Measurements from ENCODE around the gene CEP295NL.

CEP295NL gene

GRCh38 chr17:78888941-78889518, 14.0 kb downstream of the CEP295NL start:
- Histone ChIP-seq H4K91ac (ENCODE audit: low read length) (no peak overlapping the region), H2BK120ac (ENCODE audit: low read depth, low read length) (no peak overlapping the region), H2AK5ac (ENCODE audit: low read length, severe bottlenecking) (no peak overlapping the region), H3K36me3 (ENCODE audit: control insufficient read depth in 1 of 2, insufficient read depth in 2 of 2, low read depth in 1 of 2, low read length in 2 of 2) (peaks cover 38 to 70% of the 10 kb centered on the region in 2 experiments), H3K79me1 (replicated peaks; ENCODE audit: low read length, poor library complexity, severe bottlenecking) (peaks cover 59% of the 10 kb centered on the region), H2BK5ac (ENCODE audit: low read depth, low read length, poor library complexity, severe bottlenecking) (no peak overlapping the region), H2BK15ac (ENCODE audit: low read depth, poor library complexity, severe bottlenecking) (no peak overlapping the region), H3K4ac (ENCODE audit: low read depth in 1 of 2, low read length in 2 of 2) (no peak overlapping the region), H3K18ac (ENCODE audit: low read depth in 1 of 2, low read length in 2 of 2) (peak overlapping the region in 1 of 2 experiments; percentile 16), H3K23ac (ENCODE audit: low read length in 2 of 2) (no peak overlapping the region), H3K4me1 (ENCODE audit: control insufficient read depth, insufficient read depth, low read depth, low read length) (peaks cover 33% of the 10 kb centered on the region), H3K27ac (ENCODE audit: low read length, poor library complexity, severe bottlenecking) (no peak overlapping the region), H3K4me3 (ENCODE audit: insufficient read depth in 1 of 2, low read depth in 1 of 2, low read length in 2 of 2) (no peak overlapping the region), H4K8ac (ENCODE audit: low read length) (no peak overlapping the region), H3K4me2 (ENCODE audit: low read length, poor library complexity, severe bottlenecking) (no peak overlapping the region), H3K9me3 (ENCODE audit: control insufficient read depth, low read length) (no peaks in the 10 kb centered on the region), H3K27me3 (ENCODE audit: control insufficient read depth in 1 of 2, insufficient read depth in 1 of 2, low read length in 2 of 2) (no peaks in the 10 kb centered on the region), H2AFZ (ENCODE audit: low read depth, low read length) (no peak overlapping the region), H2BK12ac (ENCODE audit: low read length in 2 of 2) (no peak overlapping the region), H3K14ac (ENCODE audit: low read length in 2 of 2) (no peak overlapping the region), H3K9ac (ENCODE audit: low read length) (no peak overlapping the region)
- 94% methylated on average over 10 of the region's 10 CpGs for WGBS
- no peak for DNase-seq

DNA sequence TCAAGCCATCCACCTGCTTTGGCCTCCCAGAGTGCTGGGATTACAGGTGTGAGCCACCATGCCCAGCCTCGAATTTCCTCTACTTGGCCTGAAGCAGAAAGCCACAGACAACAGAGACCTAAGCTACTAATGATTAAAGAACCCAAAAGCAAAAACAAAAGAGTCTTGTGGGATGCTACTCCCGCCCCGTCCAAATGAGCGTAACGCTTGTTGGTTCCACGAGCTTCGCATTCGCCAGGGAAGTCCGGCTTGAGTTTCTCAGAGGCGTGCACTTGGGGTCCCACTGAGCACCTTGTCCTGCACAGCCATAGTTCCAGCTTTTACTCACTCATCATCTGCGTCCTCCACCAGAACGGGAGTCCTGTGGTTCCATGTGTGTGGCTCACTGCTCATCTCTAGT, 16.0 kb downstream of the CEP295NL start:
- H3K27me3 ChIP-seq (ENCODE audit: control insufficient read depth in 1 of 2, insufficient read depth in 1 of 2, low read length in 2 of 2): no peaks in the 10 kb centered on the region
- no peak overlapping the region for H3K9ac ChIP-seq (ENCODE audit: low read length)
- no peak overlapping the region for H4K91ac ChIP-seq (ENCODE audit: low read length)
- no peak overlapping the region for H3K4me3 ChIP-seq (ENCODE audit: insufficient read depth in 1 of 2, low read depth in 1 of 2, low read length in 2 of 2)
- no peak overlapping the region for H4K8ac ChIP-seq (ENCODE audit: low read length)
- peaks cover 46% of the 10 kb centered on the region for H3K4me1 ChIP-seq (ENCODE audit: control insufficient read depth, insufficient read depth, low read depth, low read length)
- no peak for DNase-seq
- peaks cover 53% of the 10 kb centered on the region for H3K79me1 ChIP-seq (replicated peaks; ENCODE audit: low read length, poor library complexity, severe bottlenecking)
- no peak overlapping the region for H3K27ac ChIP-seq (ENCODE audit: low read length, poor library complexity, severe bottlenecking)
- H2BK120ac ChIP-seq (ENCODE audit: low read depth, low read length): no peak overlapping the region
- H2AFZ ChIP-seq (ENCODE audit: low read depth, low read length): no peak overlapping the region
- no peaks in the 10 kb centered on the region for H3K9me3 ChIP-seq (ENCODE audit: control insufficient read depth, low read length)
- H3K23ac ChIP-seq (ENCODE audit: low read length in 2 of 2): no peak overlapping the region
- 95% methylated on average over 12 of the region's 12 CpGs for WGBS
- H2BK15ac ChIP-seq (ENCODE audit: low read depth, poor library complexity, severe bottlenecking): no peak overlapping the region
- H2BK5ac ChIP-seq (ENCODE audit: low read depth, low read length, poor library complexity, severe bottlenecking): no peak overlapping the region
- H2BK12ac ChIP-seq (ENCODE audit: low read length in 2 of 2): no peak overlapping the region
- H3K4me2 ChIP-seq (ENCODE audit: low read length, poor library complexity, severe bottlenecking): no peak overlapping the region
- no peak overlapping the region for H3K4ac ChIP-seq (ENCODE audit: low read depth in 1 of 2, low read length in 2 of 2)
- peaks cover 22 to 52% of the 10 kb centered on the region in 2 experiments for H3K36me3 ChIP-seq (ENCODE audit: control insufficient read depth in 1 of 2, insufficient read depth in 2 of 2, low read depth in 1 of 2, low read length in 2 of 2)
- H2AK5ac ChIP-seq (ENCODE audit: low read length, severe bottlenecking): no peak overlapping the region
- H3K18ac ChIP-seq (ENCODE audit: low read depth in 1 of 2, low read length in 2 of 2): no peak overlapping the region
- H3K14ac ChIP-seq (ENCODE audit: low read length in 2 of 2): no peak overlapping the region

DNA sequence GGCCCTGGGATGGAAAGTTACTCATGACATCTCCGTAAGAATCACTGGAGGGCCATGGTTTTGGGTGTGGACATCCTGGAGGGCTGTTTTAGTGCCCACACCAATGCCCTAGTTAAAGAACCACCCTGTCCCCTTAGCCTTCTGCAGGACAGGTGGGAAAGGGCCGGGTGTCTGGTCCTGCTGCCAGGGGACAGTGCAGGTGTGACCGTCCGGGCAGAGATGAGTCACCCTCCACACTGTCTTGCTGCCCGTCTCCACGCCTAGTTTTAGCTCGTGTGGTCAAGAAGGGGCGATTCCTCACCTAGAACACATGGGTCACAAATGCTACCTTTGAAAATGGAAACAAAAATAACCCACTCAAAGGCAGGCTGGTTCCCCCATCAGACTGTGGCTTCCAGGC, 17.0 kb downstream of the CEP295NL start:
- no peak for DNase-seq
- peaks cover 49% of the 10 kb centered on the region for H3K79me1 ChIP-seq (replicated peaks; ENCODE audit: low read length, poor library complexity, severe bottlenecking)
- peak overlapping the region; percentile 52 to 71 for H3K4ac ChIP-seq (ENCODE audit: low read depth in 1 of 2, low read length in 2 of 2)
- peak overlapping the region; percentile 67 for H4K91ac ChIP-seq (ENCODE audit: low read length)
- H4K8ac ChIP-seq (ENCODE audit: low read length): peak overlapping the region; percentile 19
- no peaks in the 10 kb centered on the region for H3K9me3 ChIP-seq (ENCODE audit: control insufficient read depth, low read length)
- WGBS: 85% methylated on average over 8 of the region's 8 CpGs
- peak overlapping the region; percentile 38 to 98 for H2BK12ac ChIP-seq (ENCODE audit: low read length in 2 of 2)
- H3K27ac ChIP-seq (ENCODE audit: low read length, poor library complexity, severe bottlenecking): no peak overlapping the region
- H3K9ac ChIP-seq (ENCODE audit: low read length): peak overlapping the region; percentile 94
- H3K36me3 ChIP-seq (ENCODE audit: control insufficient read depth in 1 of 2, insufficient read depth in 2 of 2, low read depth in 1 of 2, low read length in 2 of 2): peaks cover 17 to 49% of the 10 kb centered on the region in 2 experiments
- H3K4me1 ChIP-seq (ENCODE audit: control insufficient read depth, insufficient read depth, low read depth, low read length): peaks cover 48% of the 10 kb centered on the region
- no peak overlapping the region for H2AFZ ChIP-seq (ENCODE audit: low read depth, low read length)
- no peaks in the 10 kb centered on the region for H3K27me3 ChIP-seq (ENCODE audit: control insufficient read depth in 1 of 2, insufficient read depth in 1 of 2, low read length in 2 of 2)
- peak overlapping the region in 1 of 2 experiments; percentile 2 for H3K23ac ChIP-seq (ENCODE audit: low read length in 2 of 2)
- H2AK5ac ChIP-seq (ENCODE audit: low read length, severe bottlenecking): no peak overlapping the region
- H3K14ac ChIP-seq (ENCODE audit: low read length in 2 of 2): peak overlapping the region in 1 of 2 experiments; percentile 44
- H2BK5ac ChIP-seq (ENCODE audit: low read depth, low read length, poor library complexity, severe bottlenecking): no peak overlapping the region
- H3K18ac ChIP-seq (ENCODE audit: low read depth in 1 of 2, low read length in 2 of 2): peak overlapping the region; percentile 46 to 96
- H3K4me2 ChIP-seq (ENCODE audit: low read length, poor library complexity, severe bottlenecking): no peak overlapping the region
- peak overlapping the region; percentile 44 for H2BK15ac ChIP-seq (ENCODE audit: low read depth, poor library complexity, severe bottlenecking)
- no peak overlapping the region for H3K4me3 ChIP-seq (ENCODE audit: insufficient read depth in 1 of 2, low read depth in 1 of 2, low read length in 2 of 2)
- peak overlapping the region; percentile 56 for H2BK120ac ChIP-seq (ENCODE audit: low read depth, low read length)

DNA sequence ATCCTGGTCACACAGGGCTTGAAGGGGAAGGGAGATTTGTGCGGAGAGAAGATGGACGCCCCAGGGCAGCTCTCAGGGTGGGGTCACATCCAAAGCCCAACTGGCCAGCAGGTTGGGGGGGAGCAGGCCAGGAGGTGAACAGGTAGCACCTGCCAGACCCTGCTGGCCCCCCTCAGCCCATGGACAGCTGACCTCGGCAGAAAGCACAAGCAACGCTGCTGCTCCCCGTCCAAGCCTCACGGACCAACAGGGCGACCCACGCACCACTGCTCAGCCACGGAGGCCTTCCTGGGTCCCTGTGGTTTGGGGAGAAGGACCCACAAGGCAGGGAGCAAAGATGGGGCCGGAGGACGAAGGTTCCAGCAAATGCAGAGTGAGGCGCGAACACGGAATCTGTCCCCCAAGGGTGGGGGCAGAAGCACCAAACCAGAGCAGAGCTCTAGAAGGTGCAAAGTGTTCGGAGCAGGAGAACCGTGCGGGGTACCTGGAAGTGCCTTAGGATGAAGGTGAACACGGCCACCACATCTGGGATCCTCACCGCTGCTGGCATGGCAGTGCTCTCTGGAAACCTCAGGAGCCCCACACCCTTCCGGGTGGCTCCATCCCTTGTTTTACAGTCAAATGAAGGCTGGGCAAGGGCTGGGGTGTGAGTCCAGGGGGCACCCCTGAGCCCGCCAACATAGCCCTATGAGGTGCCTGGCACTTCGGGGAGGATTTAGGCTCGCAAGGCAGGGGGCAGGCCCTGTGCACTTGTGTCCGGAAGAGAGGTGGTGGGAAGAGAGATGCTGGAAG, 17.9 kb downstream of the CEP295NL start:
- Histone ChIP-seq H3K14ac (ENCODE audit: low read length in 2 of 2) (peak overlapping the region in 1 of 2 experiments; percentile 91), H3K9me3 (ENCODE audit: control insufficient read depth, low read length) (no peaks in the 10 kb centered on the region), H3K27ac (ENCODE audit: low read length, poor library complexity, severe bottlenecking) (no peak overlapping the region), H4K8ac (ENCODE audit: low read length) (peak overlapping the region; percentile 8), H4K91ac (ENCODE audit: low read length) (peak overlapping the region; percentile 100), H3K4me3 (ENCODE audit: insufficient read depth in 1 of 2, low read depth in 1 of 2, low read length in 2 of 2) (peak overlapping the region in 1 of 2 experiments; percentile 71), H2AFZ (ENCODE audit: low read depth, low read length) (no peak overlapping the region), H2BK15ac (ENCODE audit: low read depth, poor library complexity, severe bottlenecking) (peak overlapping the region; percentile 93), H2BK5ac (ENCODE audit: low read depth, low read length, poor library complexity, severe bottlenecking) (no peak overlapping the region), H3K23ac (ENCODE audit: low read length in 2 of 2) (peak overlapping the region in 1 of 2 experiments; percentile 91), H3K36me3 (ENCODE audit: control insufficient read depth in 1 of 2, insufficient read depth in 2 of 2, low read depth in 1 of 2, low read length in 2 of 2) (peaks cover 13 to 41% of the 10 kb centered on the region in 2 experiments), H3K9ac (ENCODE audit: low read length) (peak overlapping the region; percentile 94), H3K27me3 (ENCODE audit: control insufficient read depth in 1 of 2, insufficient read depth in 1 of 2, low read length in 2 of 2) (no peaks in the 10 kb centered on the region), H3K4me2 (ENCODE audit: low read length, poor library complexity, severe bottlenecking) (no peak overlapping the region), H3K18ac (ENCODE audit: low read depth in 1 of 2, low read length in 2 of 2) (peak overlapping the region; percentile 94 to 99), H2AK5ac (ENCODE audit: low read length, severe bottlenecking) (peak overlapping the region; percentile 88), H3K79me1 (replicated peaks; ENCODE audit: low read length, poor library complexity, severe bottlenecking) (peaks cover 46% of the 10 kb centered on the region), H3K4me1 (ENCODE audit: control insufficient read depth, insufficient read depth, low read depth, low read length) (peaks cover 53% of the 10 kb centered on the region), H3K4ac (ENCODE audit: low read depth in 1 of 2, low read length in 2 of 2) (peak overlapping the region; percentile 96 to 98), H2BK12ac (ENCODE audit: low read length in 2 of 2) (peak overlapping the region; percentile 34 to 98), H2BK120ac (ENCODE audit: low read depth, low read length) (peak overlapping the region; percentile 87)
- WGBS: 96% methylated on average over 24 of the region's 24 CpGs
- DNase-seq: no peak
